ENCODE results near the gene LRRC42.

The LRRC42 gene

DNA sequence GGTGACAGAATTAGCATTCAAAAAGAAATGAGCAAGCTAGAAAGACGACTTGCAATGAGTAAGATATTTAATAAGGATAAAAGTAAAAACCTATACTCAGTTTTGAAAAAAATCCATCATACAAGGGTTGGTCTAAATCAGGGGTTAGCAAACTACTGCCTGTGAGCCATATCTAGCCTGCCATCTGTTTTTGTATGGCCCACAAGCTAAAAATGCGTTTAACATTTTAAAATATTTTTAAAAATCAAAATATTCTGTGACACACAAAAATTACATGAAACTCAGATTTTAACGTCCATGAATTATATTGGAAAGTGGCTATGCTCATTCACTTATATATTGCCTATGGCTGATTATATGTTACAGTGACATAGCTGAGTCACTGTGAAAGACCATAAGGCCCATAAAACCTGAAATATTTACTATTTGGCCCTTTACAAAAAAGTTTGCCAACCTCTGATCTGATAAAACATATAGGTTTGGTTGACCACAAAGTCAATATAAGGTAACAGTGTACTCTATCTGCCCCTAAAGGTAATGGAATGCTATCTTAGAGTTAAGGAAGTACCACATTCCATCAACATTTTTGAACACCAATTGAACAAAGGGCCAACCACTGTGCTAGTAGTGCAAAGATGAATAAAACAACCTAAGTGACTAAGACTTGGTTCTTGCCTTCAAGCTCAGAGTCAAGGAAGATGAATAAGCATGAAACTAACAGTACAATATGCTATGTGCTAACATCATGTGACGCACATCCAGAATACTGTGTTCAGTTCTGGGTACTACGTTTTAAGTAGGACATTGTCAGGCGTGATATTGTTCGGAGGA, 3.8 kb upstream of the LRRC42 start:
- DNase-seq (ENCODE audit: low spot score): no peak

DNA sequence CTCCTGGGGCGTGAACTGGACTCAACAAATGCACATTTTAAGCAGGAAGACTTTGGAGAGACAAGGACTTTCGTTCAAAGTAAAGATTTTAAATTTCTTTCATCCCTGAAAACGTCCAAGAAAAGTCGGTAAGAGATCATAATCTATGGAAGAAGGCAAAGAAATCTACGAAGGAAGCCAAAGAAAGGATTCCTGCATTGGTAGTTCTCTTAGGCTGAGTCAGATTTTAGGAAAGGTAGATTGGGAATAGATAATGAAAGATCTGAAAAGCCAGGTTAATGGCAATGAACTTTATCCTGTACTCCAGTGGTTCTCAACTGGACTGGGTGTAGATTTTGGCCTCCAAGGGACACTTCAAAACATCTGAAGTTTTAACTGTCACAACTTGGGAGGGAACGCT, 3.1 kb upstream of the LRRC42 start:
- DNase-seq (ENCODE audit: low spot score): no peak

GRCh38 chr1:53943490-53944043, 2.6 kb upstream of the LRRC42 start:
- DNase-seq (ENCODE audit: low spot score): no peak

DNA sequence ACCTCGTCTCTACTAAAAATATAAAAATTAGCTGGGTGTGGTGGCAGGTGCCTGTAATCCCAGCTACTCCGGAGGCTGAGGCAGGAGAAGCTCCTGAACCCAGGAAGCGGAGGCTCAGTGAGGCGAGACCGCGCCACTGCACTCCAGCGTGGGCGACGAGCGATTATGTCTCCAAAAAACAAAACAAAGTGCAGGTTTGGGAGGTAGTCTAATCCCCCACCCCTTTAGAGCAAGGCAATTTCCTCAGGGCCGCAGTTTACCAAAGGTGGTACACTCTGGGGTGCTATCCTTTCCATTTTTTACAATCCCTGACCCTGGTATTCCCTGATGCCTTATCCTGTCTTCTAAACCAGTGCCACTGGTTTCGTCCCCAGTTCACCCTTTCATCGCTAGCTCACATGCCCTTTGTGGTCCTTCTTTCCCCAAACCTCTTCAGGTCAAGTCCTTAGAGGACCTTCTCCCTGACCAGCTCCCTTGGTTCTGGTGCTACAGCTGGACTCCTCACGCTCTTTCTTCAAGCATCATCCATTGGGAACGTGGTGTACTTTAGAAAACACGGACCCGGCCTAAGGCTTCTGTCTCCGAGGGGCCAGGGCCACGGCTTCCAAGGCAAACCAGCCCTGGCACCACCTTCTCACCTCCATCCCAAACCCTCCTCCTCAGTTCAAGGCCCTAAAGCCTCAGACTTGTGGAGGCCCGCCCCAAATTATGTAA, 1.5 kb upstream of the LRRC42 start:
- DNase-seq (ENCODE audit: low spot score): no peak

DNA sequence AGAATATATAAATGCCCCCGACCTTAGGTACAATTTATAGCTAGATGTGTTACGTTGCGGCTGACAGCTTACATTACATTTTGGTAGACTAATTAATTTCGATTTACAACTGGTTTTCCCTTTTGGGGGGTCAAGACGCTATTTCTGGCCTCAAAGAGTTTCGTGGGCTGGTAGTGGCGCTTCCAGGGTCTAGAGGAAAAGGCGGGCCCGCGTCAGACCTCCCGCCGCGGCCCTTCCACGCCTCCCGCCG, 1.0 kb upstream of the LRRC42 start:
- peak; percentile 10 for DNase-seq (ENCODE audit: low spot score)

- peak; percentile 87 for DNase-seq (ENCODE audit: low spot score)
These were observed 508 bp upstream of the LRRC42 start, which contains the start of gene IFT25 for GRCh38 chr1:53945433-53946251. TSS of gene IFT25 (minus strand) at chr1:53945699. CDS start at chr1:53940082, 5,617 bp downstream.

DNA sequence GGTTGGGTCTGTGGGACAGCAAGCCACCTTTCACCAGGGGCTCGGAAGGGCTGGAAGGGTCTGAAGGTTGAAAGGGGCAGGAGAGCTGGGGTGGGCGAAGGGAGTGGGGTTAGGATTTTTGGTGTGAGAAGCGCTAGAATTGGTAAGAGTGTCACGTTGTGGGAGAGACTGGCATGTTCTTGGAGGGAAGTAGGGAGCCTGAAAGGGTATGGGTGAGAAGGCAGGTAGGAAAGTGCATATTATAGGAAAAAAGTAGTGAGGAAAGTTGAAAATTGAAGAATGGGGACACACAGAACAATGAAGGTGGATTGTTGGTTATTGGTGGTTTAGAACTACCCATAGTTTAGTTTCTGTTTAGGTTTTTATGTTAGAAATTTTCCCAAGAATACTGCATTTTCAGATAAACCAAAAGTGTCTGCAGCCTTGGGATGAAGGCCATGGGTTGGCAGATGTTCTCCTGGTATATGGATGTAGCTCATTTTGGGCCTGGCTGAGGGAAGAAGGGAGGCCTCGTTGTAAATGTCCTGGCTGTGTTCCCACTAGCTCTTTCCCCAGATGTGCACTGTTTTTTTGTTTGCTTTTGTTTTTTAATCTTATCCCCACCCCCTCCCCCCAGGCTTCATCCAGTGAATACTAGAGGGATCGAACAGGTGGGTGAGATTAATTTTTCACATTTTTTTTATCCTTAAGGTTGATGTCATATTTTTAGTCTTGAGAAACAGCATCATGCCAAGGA, 1.2 kb downstream of the LRRC42 start:
- no peak for DNase-seq (ENCODE audit: low spot score)

DNA sequence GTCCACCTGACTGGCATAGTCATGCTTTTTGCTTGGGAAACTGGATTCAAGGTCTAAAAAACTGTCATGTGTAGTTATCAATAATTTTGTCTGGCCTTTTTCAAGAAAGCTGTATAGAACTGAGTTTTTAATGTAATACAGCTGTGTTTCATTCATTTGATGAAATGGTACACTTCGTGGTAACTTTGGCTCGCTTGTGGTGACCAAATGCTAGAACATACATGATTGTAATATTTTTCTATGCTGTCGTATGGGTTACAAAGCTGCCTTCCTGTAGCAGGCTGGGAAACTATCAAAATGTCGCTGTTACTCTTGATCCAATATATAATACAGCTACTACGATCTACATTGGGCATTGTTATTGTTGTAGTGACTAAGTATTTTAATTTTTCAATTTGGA, 2.1 kb downstream of the LRRC42 start:
- no peak for DNase-seq (ENCODE audit: low spot score)

GRCh38 chr1:53949023-53949990, 3.2 kb downstream of the LRRC42 start:
- DNase-seq (ENCODE audit: low spot score): peak; percentile 13

GRCh38 chr1:53951697-53952096, 5.5 kb downstream of the LRRC42 start:
- DNase-seq (ENCODE audit: low spot score): no peak

DNA sequence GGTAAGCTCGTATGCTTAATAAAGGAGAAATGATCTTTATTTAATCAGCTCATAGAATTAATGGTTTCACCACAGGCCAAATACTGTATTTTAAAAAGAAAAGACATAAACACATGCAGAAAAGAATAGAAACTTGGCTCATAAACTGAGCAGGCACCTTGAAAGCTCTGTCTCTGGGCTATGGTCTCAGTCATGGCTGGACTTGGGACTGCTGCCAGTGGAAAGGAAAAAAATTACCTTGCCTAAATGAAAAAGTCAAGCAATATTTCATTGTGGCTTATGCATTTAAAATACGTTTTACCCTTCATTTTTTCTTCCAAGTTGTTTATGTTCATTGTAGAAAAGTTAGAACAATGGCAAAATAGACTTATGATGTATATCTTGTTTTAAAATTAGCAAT, 8.0 kb downstream of the LRRC42 start:
- DNase-seq (ENCODE audit: low spot score): no peak

DNA sequence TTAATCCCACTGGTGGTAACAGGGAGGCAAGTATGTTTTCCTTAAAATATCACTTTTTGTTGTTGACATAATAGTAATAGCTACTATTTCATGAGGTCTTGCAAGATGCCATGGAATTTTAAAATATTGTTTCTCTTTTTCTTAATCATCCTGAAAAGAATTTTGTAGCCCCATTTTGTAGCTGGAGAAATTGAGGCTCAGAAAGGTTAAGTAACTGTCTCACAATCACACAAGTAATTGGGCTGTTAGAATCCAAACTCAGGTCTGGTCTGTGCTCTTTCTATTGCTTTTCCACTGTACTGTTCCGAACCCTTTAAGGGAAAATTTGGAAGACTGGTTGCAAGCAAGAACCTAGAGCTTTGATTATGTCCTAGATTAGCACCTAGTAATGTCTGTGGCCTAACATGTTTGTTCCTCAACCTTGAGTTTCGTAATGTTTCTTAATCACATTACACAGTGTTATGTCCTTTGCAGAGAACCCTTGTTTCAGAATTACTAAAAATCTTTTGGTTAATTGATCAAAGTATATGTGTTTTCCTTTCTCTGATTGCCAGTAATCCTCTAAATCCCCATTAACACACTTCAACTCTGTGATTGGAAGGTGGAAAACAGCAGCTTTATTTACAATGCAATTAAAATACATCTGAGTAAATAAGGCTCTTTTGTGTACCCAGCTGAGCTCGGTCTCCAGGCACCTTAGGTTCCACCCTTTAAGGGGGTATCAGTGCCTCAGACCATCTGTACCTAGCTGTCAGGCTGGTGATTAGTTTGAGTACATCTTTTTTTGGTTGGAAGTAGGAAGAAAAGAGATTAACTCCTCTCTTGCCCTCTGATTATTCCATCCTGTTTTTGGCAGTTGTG, 10.4 kb downstream of the LRRC42 start:
- DNase-seq (ENCODE audit: low spot score): no peak

GRCh38 chr1:53957194-53957818, 11.2 kb downstream of the LRRC42 start:
- no peak for DNase-seq (ENCODE audit: low spot score)

DNA sequence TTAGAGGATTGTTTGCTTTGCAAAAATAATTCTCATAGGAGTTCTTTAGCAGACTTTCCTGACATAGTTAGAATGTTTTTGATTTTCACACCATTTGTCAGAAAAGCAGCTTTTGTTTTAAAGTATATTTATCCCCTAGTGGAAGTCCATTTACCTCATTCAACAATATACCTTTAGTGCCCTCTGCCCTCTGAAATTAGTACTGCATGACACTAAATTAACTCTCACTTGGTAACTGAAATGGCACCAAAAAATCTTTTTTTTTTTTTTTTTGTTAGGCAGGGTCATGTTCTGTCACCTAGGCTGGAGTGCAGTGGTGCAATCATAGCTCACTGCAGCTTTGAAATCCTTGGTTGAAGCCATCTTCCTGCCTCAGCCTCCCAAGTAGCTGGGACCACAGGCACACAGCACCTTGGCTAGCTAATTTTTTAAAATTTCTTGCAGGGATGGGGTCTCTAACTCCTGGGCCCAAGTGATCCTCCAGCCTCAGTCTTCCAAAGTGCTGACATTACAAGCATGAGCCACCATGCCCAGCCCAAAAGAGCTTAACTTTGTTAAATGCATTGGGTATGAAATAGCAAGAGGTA, 13.6 kb downstream of the LRRC42 start:
- DNase-seq (ENCODE audit: low spot score): peak; percentile 14

- no peak for DNase-seq (ENCODE audit: low spot score)
These were observed 16.2 kb downstream of the LRRC42 start for GRCh38 chr1:53962395-53962794.

GRCh38 chr1:53963460-53963859, 17.3 kb downstream of the LRRC42 start:
- DNase-seq (ENCODE audit: low spot score): no peak

DNA sequence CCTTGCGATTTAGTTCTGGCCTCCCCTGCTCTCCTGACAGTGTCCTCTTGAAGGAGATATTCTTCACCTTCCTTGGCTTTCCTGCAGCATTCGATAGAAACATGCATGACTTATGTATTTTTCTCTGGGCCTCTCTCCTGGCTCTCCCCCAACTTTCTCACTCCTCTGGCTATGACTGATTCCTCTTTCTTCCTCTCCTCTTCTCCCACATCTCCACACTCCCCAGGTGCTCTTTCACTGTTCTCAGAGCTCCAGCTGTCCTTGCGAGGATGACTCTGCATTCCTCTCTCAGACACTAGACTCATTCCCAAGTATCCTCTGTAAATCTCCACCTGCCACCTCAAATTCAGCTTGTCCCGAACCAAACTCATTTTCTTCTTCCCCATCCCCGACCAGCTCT, 18.0 kb downstream of the LRRC42 start:
- no peak for DNase-seq (ENCODE audit: low spot score)

GRCh38 chr1:53966794-53967193, 20.6 kb downstream of the LRRC42 start:
- no peak for DNase-seq (ENCODE audit: low spot score)

Data from kidney capillary endothelial cell (primary cell).